ENCODE measurements around the gene S1PR4. TPM values are rescaled to one million over a fixed set of nuclear protein-coding genes. Genes with fewer than 3 reads are reported as not detected.

S1PR4 gene
- total and polyA plus RNA-seq, 9 of the 15 experiments (the other 6 are each of a cell fraction or from before 2014, with no cell fraction given): 0.27 TPM; not detected in 8

DNA sequence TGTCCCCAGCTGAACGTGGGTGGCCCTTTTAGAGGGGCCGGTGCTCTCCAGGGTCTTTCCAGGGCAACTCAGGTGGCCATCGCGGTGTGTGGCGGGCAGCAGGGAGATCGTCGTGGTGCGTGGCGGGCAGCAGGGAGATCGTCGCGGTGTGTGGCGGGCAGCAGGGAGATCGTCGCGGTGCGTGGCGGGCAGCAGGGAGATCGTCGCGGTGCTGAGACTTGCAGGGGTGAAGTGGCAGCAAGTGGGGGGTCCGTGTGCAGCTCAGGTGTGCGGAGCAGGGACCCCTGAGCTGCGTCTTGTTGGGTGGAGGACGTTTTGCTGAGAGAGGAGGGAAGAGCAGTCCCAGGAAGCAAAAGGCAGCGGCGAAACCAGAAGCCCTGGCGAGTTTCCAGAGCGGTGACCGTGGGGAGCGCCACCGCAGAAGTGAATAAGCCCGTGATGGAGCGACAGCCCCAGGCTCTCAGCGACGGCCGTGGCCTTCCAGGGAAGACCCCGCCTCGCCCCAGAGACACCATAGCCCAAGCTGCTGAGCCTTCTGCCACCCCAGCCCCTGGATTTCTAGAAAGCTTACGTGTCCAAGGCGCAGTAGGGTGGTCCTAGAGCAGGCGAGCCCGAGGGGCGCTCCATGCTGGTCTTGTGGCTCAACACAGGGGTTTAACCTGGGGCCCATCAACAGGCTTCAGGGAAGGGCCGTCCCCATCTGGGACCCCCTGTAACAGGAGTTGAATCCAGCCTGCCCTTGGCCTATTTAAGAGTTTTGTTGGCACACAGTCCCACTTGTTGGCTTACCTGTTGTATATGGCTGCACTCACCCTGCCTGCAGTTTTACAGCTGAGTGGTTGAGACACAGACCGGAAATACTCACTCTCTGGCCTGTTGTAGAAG lies 12.6 kb downstream of the S1PR4 start:
- intact Hi-C loops (cut with micrococcal nuclease): no loop called here
- CTCF ChIA-PET (ENCODE audit: low intra/inter-chr PET ratio): interaction anchor here (0.6 kb wide), 1 partner anchor 75 kb away, joined by 3 read pairs; no protein-coding TSS in a partner anchor
- TF ChIP-seq, protein P1, sequence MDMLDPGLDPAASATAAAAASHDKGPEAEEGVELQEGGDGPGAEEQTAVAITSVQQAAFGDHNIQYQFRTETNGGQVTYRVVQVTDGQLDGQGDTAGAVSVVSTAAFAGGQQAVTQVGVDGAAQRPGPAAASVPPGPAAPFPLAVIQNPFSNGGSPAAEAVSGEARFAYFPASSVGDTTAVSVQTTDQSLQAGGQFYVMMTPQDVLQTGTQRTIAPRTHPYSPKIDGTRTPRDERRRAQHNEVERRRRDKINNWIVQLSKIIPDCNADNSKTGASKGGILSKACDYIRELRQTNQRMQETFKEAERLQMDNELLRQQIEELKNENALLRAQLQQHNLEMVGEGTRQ (CRISPR knock-in tag; IDR thresholded peaks at IDR 0.05): no peak
- TF ChIP-seq THRAP3 (IDR thresholded peaks at IDR 0.05; ENCODE audit: borderline replicate concordance): no peak
- TF ChIP-seq NFIC (IDR thresholded peaks at IDR 0.05): peak; percentile 49; the same call in 1 of the 2 replicates
- TF ChIP-seq RBM34 (IDR thresholded peaks at IDR 0.05; ENCODE audit: borderline replicate concordance, insufficient read depth, low read length): no peak
- TF ChIP-seq ZNF311 (CRISPR knock-in tag; IDR thresholded peaks at IDR 0.05): no peak
- TF ChIP-seq BRD9 (IDR thresholded peaks at IDR 0.05; ENCODE audit: low read depth, partially characterized antibody): no peak
- no peak for TF ChIP-seq ILK (tag; IDR thresholded peaks at IDR 0.05; ENCODE audit: borderline replicate concordance, low read depth)
- no peak for TF ChIP-seq ZC3H8 (IDR thresholded peaks at IDR 0.05)
- peak; percentile 43; the same call in 1 of the 2 replicates for TF ChIP-seq POLR2G (IDR thresholded peaks at IDR 0.05; ENCODE audit: low read depth, low read length)
- no peak for TF ChIP-seq RBM22 (IDR thresholded peaks at IDR 0.05; ENCODE audit: low read depth, low read length, poor library complexity, severe bottlenecking)
- no peak for TF ChIP-seq ZBTB8A (IDR thresholded peaks at IDR 0.05; ENCODE audit: partially characterized antibody)
- TF ChIP-seq, protein P2, sequence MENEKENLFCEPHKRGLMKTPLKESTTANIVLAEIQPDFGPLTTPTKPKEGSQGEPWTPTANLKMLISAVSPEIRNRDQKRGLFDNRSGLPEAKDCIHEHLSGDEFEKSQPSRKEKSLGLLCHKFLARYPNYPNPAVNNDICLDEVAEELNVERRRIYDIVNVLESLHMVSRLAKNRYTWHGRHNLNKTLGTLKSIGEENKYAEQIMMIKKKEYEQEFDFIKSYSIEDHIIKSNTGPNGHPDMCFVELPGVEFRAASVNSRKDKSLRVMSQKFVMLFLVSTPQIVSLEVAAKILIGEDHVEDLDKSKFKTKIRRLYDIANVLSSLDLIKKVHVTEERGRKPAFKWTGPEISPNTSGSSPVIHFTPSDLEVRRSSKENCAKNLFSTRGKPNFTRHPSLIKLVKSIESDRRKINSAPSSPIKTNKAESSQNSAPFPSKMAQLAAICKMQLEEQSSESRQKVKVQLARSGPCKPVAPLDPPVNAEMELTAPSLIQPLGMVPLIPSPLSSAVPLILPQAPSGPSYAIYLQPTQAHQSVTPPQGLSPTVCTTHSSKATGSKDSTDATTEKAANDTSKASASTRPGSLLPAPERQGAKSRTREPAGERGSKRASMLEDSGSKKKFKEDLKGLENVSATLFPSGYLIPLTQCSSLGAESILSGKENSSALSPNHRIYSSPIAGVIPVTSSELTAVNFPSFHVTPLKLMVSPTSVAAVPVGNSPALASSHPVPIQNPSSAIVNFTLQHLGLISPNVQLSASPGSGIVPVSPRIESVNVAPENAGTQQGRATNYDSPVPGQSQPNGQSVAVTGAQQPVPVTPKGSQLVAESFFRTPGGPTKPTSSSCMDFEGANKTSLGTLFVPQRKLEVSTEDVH (IDR thresholded peaks at IDR 0.05; ENCODE audit: low read depth, partially characterized antibody): no peak
- TF ChIP-seq RBFOX2 (IDR thresholded peaks at IDR 0.05; ENCODE audit: low read depth, low read length): peak; percentile 37; the same call in 1 of the 2 replicates
- no peak for TF ChIP-seq MTF1 (CRISPR knock-in tag; IDR thresholded peaks at IDR 0.05; ENCODE audit: borderline replicate concordance)
- no peak for TF ChIP-seq BDP1 (IDR thresholded peaks at IDR 0.05; ENCODE audit: insufficient read depth, insufficient read length)
- TF ChIP-seq TAF7 (tag; IDR thresholded peaks at IDR 0.05): no peak
- no peak for TF ChIP-seq PYGO2 (tag; IDR thresholded peaks at IDR 0.05)
- TF ChIP-seq BCOR (IDR thresholded peaks at IDR 0.05): no peak
- TF ChIP-seq RBM14 (IDR thresholded peaks at IDR 0.05; ENCODE audit: borderline replicate concordance, insufficient read depth, low read depth, low read length): no peak

More for the DNA sequence above, 12.6 kb downstream of the S1PR4 start:
- Histone ChIP-seq H2AFZ (ENCODE audit: low read depth, low read length) (no peak overlapping the region), H3K36me3 (ENCODE audit: control insufficient read depth, insufficient read depth, low read length) (peaks cover 77% of the 10 kb centered on the region; the same call in 2 of the 3 replicates), H3K27ac (ENCODE audit: extremely low read depth, low read depth, low read length) (no peak overlapping the region), H3K4me3 (no peak overlapping the region), H3K4me1 (replicated peaks in 1 of 2; ENCODE audit: control insufficient read depth in 2 of 2, insufficient read depth in 2 of 2, low read length in 2 of 2) (peaks cover 21 to 95% of the 10 kb centered on the region in 2 experiments), H3K9ac (ENCODE audit: insufficient read depth in 1 of 2, low read depth in 2 of 2, low read length in 2 of 2) (peak overlapping the region in 1 of 2 experiments; percentile 47; a peak in 2 of 4 replicates), H3K27me3 (ENCODE audit: control insufficient read depth in 2 of 2, insufficient read depth in 2 of 2, low read length in 2 of 2) (no peaks in the 10 kb centered on the region), H4K20me1 (replicated peaks; ENCODE audit: control insufficient read depth, insufficient read depth, low read length) (peaks cover 33% of the 10 kb centered on the region; the same call in 1 of the 2 replicates), H3K9me3 (replicated peaks; ENCODE audit: control insufficient read depth, insufficient read depth, low read depth, low read length) (no peaks in the 10 kb centered on the region), H3K79me2 (ENCODE audit: control insufficient read depth, insufficient read depth, low read length) (peaks cover 87% of the 10 kb centered on the region), H3K4me2 (ENCODE audit: insufficient read depth, low read length) (no peak overlapping the region), H3K9me1 (ENCODE audit: control insufficient read depth, insufficient read depth, low read length) (no peaks in the 10 kb centered on the region)
- in situ Hi-C loops (cut with MboI): no loop called here
- 89% methylated on average over 14 of the region's 46 CpGs for WGBS (ENCODE audit: insufficient coverage, low coverage, missing lambda C conversion rate)
- BruUV-seq (replicated peaks): no TSS peak
- POLR2A ChIA-PET: interaction anchor here (0.6 to 1.2 kb wide), 3 partner anchors 12 to 273 kb away, joined by 3 to 4 read pairs (median 3); no protein-coding TSS in a partner anchor
- FAIRE-seq (no peak), DNase-seq (ENCODE audit: extremely low read depth in 1 of 4, low spot score in 3 of 4) (no peak), ATAC-seq (no peak)

Data from K562 (cell line).